ENCODE results near the gene SAE1. TPM values are rescaled to one million over a fixed set of nuclear protein-coding genes. Genes with fewer than 3 reads are reported as not detected.

Gene SAE1
- total RNA-seq, 1 experiment from 2014 or later: 234 TPM

DNA sequence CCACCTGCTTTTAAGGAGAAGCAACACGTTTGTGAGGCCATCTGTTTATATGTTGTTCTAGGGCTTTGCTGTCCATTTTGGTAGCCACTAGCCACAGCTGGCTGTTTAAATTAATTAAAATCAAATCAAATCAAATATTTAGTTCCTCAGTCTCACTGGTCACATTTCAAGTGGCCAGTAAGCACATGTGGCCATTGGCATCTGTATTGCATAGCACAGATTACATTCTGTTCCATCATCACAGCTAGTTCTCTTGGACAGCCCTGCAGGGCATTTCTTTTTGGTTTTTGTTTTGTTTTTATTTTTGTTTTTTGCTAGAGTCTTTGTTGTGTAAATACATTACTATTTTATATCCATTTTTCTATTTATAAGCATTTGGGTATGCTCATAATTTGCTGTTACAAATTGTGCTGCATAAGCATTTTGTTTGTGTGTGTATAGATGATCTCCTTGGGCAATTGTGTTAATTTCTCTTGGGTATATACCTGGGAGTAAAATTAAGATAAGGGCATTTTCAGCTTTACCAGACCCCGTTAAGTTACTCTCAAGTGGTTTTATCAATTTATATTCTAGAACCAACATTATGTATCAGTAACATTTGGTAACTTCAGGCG, 31.3 kb downstream of the SAE1 start:
- Histone ChIP-seq H4K20me1 (ENCODE audit: control insufficient read depth, insufficient read depth, insufficient read length) (no peaks in the 10 kb centered on the region), H2BK5ac (ENCODE audit: insufficient read length, low read length) (no peak overlapping the region), H4K8ac (replicated peaks; ENCODE audit: insufficient read length, low read depth, low read length) (no peak overlapping the region), H2AK5ac (ENCODE audit: insufficient read length, low read length) (no peak overlapping the region), H3K79me1 (ENCODE audit: insufficient read depth, low read depth, low read length, poor library complexity, severe bottlenecking) (peaks cover 4% of the 10 kb centered on the region), H3K4me2 (ENCODE audit: insufficient read depth, insufficient read length, low read length) (no peak overlapping the region), H3K23me2 (ENCODE audit: insufficient read length, low read depth, low read length, poor library complexity, severe bottlenecking) (no peaks in the 10 kb centered on the region), H2BK20ac (ENCODE audit: low read depth, low read length, poor library complexity, severe bottlenecking) (no peak overlapping the region), H3T11ph (ENCODE audit: low read length) (no peak overlapping the region), H3K23ac (ENCODE audit: insufficient read length, low read depth, low read length) (no peak overlapping the region), H2BK12ac (ENCODE audit: insufficient read length, low read depth, low read length) (no peak overlapping the region), H3K4ac (ENCODE audit: low read depth, low read length) (no peak overlapping the region), H3K4me1 (ENCODE audit: insufficient read depth, low read length) (peaks cover 8% of the 10 kb centered on the region), H3K9me3 (ENCODE audit: control insufficient read depth, low read depth, low read length) (no peaks in the 10 kb centered on the region), H3K14ac (ENCODE audit: insufficient read depth, low read length) (no peak overlapping the region), H3K79me2 (ENCODE audit: insufficient read depth, low read length) (peaks cover 5% of the 10 kb centered on the region; the same call in 1 of the 2 replicates), H3K18ac (ENCODE audit: insufficient read length, low read depth, low read length) (no peak overlapping the region), H4K5ac (ENCODE audit: insufficient read length, low read depth, low read length) (no peak overlapping the region), H2AFZ (ENCODE audit: low read length) (no peak overlapping the region), H4K91ac (ENCODE audit: insufficient read length, low read depth, low read length) (no peak overlapping the region), H2BK15ac (ENCODE audit: low read depth, low read length) (no peak overlapping the region), H2BK120ac (ENCODE audit: low read depth, low read length, poor library complexity, severe bottlenecking) (no peak overlapping the region), H3K27me3 (ENCODE audit: insufficient read depth, low read length) (no peaks in the 10 kb centered on the region), H3K9ac (ENCODE audit: extremely low read depth, insufficient read length, low read length) (no peak overlapping the region), H3K27ac (ENCODE audit: insufficient read length, low read depth, low read length) (no peak overlapping the region), H3K56ac (ENCODE audit: insufficient read length, low read depth, low read length) (no peak overlapping the region)
- Mint-ChIP-seq H3K4me3 (no peak overlapping the region), H3K36me3 (ENCODE audit: insufficient read depth in 1 of 3, low read depth in 3 of 3) (peaks cover 23 to 69% (median 55%) of the 10 kb centered on the region in 3 experiments; a peak in 6 of 7 replicates), H3K27ac (no peak overlapping the region), H3K9me3 (no peaks in the 10 kb centered on the region; a peak in 2 of 5 replicates), H3K27me3 (ENCODE audit: low read depth) (no peaks in the 10 kb centered on the region), H3K4me1 (peaks cover 22 to 23% of the 10 kb centered on the region in 2 experiments)
- no peak for DNase-seq
- WGBS (ENCODE audit: extremely low coverage, insufficient read length, low lambda C conversion rate): no CpG with 5 or more reads among the region's 3 CpGs
- TF ChIP-seq, protein P1, sequence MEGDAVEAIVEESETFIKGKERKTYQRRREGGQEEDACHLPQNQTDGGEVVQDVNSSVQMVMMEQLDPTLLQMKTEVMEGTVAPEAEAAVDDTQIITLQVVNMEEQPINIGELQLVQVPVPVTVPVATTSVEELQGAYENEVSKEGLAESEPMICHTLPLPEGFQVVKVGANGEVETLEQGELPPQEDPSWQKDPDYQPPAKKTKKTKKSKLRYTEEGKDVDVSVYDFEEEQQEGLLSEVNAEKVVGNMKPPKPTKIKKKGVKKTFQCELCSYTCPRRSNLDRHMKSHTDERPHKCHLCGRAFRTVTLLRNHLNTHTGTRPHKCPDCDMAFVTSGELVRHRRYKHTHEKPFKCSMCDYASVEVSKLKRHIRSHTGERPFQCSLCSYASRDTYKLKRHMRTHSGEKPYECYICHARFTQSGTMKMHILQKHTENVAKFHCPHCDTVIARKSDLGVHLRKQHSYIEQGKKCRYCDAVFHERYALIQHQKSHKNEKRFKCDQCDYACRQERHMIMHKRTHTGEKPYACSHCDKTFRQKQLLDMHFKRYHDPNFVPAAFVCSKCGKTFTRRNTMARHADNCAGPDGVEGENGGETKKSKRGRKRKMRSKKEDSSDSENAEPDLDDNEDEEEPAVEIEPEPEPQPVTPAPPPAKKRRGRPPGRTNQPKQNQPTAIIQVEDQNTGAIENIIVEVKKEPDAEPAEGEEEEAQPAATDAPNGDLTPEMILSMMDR (conservative IDR thresholded peaks at IDR 0.05): no peak

Data from H9 (cell line).